Testis (tissue), 2 donors: ENCODE results near the gene CTXND1.
"Not testable (repeated sequence)": the region's sequence is repeated elsewhere in the genome, so short reads cannot be mapped to it uniquely, and the experiment has no call there.

ENCODE experiments used
- POLR2A ChIP-seq: fragments of 450-650 bp; IDR thresholded peaks from one replicate; pipeline ENCODE4 v1.6.1; 2017; ENCODE audit warnings: antibody characterized with exemption, mild to moderate bottlenecking, moderate library complexity
- TF ChIP-seq, protein P1 (sequence below), 3 experiments: fragments of 450-650 bp in 2 of 3; fragments of 200-600 bp in 1 of 3; sonication (generic) in 1 of 3; IDR thresholded peaks; one replicate each; pipeline ENCODE4 v1.5.1; 2016 to 2019; ENCODE audit warnings: antibody characterized with exemption in 3 of 3, mild to moderate bottlenecking in 2 of 3, moderate library complexity in 1 of 3

DNA sequence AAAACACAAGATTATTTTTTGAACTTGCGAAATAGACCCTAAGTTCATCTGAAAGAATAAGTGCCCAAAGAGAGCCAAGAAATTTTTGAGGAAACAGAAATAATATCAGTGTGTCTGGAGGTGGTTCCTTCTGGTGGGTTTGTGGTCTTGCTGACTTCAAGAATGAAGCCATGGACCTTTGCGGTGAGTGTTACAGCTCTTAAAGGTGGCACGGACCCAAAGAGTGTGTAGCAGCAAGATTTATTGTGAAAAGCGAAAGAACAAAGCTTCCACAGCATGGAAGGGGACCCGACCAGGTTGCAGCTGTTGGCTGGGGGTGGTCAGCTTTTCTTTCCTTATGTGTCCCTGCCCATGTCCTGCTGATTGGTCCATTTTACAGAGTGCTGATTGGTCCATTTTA is 38.9 kb upstream of the CTXND1 start:
- TF ChIP-seq, protein P1, sequence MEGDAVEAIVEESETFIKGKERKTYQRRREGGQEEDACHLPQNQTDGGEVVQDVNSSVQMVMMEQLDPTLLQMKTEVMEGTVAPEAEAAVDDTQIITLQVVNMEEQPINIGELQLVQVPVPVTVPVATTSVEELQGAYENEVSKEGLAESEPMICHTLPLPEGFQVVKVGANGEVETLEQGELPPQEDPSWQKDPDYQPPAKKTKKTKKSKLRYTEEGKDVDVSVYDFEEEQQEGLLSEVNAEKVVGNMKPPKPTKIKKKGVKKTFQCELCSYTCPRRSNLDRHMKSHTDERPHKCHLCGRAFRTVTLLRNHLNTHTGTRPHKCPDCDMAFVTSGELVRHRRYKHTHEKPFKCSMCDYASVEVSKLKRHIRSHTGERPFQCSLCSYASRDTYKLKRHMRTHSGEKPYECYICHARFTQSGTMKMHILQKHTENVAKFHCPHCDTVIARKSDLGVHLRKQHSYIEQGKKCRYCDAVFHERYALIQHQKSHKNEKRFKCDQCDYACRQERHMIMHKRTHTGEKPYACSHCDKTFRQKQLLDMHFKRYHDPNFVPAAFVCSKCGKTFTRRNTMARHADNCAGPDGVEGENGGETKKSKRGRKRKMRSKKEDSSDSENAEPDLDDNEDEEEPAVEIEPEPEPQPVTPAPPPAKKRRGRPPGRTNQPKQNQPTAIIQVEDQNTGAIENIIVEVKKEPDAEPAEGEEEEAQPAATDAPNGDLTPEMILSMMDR (IDR thresholded peaks at IDR 0.05), result not testable (repeated sequence)
- not testable (repeated sequence) for TF ChIP-seq POLR2A
